Stimulated activated CD4-positive, alpha-beta T cell treated with anti-CD3 and anti-CD28 coated beads, Interleukin-2, amount 100 ng/mL, for 4 hours (primary cell): ENCODE measurements around the gene NDE1.
"Not testable (repeated sequence)": the region's sequence is repeated elsewhere in the genome, so short reads cannot be mapped to it uniquely, and the experiment has no call there.

Experiments
- DNase-seq: peaks from one replicate; pipeline ENCODE4 v3.0.0-alpha.2; 2020; ENCODE audit warnings: low read depth

The NDE1 gene

DNA sequence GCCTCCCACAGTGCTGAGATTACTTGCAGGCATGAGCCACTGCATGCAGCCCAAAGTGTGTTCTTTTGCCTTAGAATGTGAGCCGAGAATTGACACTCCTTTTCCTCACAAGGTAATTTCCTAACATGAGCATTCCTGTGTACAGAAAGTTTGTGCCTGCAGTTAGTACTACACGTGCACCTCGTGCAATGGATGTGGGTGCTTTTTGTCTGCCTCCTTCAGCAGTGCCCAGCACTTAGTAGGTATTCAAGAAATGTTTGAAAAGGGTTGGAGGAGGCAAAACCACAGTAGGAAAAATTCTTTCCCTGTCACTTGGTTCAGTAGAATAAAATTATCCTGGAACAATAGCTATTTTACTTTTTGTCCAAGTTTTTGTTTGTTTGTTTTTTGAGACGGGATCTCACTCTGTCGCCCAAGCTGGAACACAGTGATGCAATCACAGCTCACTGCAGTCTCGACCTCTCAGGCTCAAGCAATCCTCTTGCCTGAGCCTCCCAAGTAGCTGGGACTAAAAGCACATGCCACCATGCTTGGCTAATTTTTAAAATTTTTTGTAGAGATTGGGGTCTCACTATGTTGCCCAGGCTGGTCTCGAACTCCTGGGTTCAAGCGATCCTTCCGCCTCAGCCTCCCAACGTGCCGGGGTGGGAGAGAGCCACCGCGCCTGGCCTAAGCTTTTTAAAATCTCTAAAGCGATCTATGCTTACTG, 2.4 kb downstream of the NDE1 start:
- no peak for DNase-seq

DNA sequence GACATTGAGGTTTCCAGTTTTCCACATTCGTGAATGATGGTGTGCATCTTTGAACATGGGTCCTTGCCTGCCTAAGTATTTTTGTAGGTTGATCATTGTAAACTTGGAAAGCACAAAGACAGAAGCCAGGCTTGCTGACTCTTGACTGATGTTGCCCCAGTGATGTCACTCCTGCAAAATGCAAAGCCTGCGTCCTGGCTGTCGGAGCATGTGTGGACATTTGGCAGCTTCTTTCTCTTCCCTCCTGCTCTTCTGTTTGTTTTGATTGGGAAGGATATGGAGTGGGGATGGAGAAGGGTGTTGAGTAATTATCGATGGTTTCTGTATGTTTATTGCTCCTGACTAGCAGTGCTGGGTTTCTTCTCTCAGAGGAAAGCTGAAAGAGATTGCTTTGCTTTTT, 3.2 kb downstream of the NDE1 start:
- DNase-seq, result no peak

DNA sequence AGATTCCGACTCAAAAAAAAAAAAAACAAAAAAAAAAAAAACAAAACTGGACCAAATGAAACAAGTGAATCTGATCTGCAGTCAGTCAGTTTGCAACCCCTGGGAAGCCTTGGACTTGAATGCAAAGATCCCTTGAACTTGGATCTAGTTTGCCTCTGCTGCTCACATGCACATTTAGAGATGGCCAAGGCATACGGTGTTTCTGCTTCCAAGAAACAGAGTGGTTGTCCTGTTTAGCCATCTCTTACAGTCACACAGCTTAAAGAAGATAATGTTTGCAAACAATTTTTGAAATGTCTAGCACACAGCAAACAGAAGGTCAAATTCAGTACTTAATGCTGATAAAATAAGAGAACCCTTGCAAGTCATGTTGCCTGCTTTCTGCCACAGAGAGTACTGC, 4.5 kb downstream of the NDE1 start:
- DNase-seq, result no peak

DNA sequence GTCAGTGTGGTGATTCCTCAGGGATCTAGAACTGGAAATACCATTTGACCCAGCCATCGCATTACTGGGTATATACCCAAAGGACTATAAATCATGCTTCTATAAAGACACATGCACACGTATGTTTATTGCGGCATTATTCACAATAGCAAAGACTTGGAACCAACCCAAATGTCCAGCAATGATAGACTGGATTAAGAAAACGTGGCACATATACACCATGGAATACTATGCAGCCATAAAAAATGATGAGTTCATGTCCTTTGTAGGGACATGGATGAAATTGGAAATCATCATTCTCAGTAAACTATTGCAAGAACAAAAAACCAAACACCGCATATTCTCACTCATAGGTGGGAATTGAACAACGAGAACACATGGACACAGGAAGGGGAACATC, 5.5 kb downstream of the NDE1 start:
- not testable (repeated sequence) for DNase-seq

DNA sequence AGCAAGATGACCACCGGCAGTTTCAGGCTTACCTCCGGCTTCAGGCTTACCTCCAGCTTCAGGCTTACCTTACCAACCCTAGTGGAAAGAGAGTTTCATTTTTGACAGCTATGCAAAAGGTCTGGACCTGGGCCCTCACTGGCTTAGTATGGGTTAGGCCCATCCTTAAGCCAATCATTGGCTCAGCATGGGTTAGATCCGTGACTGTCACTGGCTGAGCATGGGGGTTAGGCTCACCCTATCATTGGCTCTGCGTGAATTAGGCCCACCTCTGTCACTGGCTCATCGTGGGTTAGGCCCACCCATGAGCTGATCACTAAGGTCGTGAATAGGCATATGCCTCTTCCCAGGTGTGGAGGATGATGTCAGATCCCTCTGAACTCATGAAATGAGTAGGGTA, 8.1 kb downstream of the NDE1 start:
- no peak for DNase-seq

DNA sequence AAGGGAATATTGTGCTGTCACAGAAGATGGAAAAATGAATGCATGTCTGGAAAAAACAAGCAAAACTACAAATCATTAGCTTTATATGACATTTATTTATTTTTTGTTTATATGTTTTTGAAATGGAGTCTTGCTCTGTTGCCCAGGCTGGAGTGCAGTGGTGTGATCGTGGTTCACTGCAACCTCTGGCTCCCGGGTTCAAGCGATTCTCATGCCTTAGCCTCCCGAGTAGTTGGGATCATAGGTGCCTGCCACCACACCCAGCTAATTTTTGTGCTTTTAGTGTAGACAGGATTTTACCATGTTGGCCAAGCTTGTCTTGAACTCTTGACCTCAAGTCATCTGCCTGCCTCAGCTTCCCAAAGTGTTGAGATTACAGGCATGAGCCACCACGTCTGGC, 8.5 kb downstream of the NDE1 start:
- DNase-seq, result no peak

DNA sequence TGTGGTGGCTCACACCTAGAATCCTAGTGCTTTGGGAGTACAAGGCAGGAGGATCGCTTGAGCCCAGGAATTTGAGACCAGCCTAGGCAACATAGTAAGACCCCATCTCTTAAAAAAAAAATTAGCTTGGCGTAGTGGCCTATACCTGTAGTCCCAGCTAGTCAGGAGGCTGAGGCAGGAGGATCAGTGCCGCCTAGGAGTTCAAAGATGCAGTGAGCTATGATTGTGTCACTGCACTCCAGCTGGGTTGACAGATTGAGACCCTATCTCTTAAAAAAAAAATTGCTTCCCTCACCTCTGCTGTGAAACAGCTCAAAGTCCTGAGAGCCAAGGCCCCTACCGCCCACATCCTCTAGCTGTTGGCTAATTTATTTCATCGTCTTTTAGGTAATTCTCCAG, 10.2 kb downstream of the NDE1 start:
- no peak for DNase-seq

DNA sequence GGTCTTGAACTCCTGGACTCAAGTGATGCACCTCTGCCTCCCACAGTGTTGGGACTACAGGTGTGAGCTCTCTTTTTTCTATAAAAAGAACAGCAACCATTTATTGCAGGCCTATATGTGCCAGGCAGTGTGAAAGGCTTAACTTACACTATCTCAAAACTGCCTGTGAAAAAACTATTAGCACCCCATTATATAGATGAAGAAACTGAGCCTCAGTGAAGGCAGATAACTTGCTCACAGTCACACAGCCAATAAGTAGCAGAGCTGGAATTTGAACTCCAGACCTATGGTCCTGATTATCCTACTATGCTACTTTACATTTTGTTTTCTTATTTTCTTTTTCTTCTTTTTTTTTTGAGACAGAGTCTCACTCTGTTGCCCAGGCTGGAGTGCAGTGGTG, 15.1 kb downstream of the NDE1 start:
- no peak for DNase-seq

DNA sequence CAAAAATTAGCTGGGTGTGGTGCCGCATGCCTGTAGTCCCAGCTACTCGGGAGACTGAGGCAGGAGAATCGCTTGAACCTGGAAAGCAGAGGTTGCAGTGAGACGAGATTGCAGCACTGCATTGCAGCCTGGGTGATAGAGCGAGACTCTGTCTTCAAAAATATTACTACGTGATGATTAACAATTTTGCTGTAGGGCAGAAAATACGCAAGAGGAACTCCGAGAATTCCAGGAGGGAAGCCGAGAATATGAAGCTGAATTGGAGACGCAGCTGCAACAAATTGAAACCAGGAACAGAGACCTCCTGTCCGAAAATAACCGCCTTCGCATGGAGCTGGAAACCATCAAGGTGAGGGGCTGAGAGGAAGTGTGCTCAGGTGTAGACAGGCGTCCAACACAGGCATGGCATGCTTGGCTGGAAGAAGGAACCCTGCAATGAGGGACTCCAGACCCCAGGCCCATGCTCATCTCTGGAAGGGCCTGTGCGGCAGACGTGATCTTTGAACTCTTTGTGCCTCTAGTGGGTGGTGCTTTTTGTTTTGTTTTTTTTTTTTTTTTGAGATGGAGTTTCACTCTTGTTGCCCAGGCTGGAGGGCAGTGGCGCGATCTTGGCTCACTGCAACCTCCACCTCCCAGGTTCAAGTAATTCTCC, 17.2 kb downstream of the NDE1 start:
- no peak for DNase-seq

DNA sequence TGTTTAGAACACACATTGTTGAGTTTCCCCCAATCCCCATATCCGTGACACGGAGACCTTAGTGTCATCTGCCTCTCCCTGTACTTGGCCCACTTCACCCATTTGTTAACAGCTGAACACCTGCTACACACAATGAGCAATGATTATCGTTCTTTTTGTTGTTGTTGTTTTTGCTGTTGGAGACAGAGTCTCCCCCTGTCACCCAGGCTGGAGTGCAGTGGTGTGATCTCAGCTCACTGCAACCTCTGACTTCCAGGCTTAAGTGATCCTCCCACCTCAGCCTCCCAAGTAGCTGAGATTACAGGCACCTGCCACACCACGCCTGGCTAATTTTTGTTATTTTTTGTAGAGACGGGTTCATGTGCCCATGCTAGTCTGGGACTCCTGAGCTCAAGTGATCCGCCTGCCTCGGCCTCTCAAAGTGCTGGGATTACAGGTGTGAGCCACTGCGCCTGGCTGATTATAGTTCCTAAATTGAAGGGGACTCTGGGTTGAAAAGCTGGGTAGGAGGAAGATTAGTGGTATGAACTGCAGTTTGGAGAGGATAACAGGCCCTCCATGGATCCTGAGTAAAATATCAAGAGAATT, 21.6 kb downstream of the NDE1 start:
- no peak for DNase-seq

DNA sequence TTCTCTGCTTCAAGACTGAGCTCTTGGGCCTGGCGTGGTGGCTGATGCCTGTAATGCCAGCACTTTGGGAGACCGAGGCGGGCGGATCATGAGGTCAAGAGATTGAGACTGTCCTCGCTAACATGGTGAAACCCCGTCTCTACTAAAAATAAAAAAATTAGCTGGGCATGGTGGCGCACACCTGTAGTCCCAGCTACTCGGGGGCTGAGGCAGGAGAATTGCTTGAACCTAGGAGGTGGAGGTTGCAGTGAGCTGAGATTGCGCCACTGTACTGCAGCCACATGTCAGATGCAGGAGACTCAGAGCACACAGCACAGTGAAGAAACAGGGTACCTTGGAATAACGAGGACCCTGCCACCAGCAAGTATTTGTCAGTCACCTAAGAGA, 22.1 kb downstream of the NDE1 start:
- DNase-seq, result not testable (repeated sequence)

DNA sequence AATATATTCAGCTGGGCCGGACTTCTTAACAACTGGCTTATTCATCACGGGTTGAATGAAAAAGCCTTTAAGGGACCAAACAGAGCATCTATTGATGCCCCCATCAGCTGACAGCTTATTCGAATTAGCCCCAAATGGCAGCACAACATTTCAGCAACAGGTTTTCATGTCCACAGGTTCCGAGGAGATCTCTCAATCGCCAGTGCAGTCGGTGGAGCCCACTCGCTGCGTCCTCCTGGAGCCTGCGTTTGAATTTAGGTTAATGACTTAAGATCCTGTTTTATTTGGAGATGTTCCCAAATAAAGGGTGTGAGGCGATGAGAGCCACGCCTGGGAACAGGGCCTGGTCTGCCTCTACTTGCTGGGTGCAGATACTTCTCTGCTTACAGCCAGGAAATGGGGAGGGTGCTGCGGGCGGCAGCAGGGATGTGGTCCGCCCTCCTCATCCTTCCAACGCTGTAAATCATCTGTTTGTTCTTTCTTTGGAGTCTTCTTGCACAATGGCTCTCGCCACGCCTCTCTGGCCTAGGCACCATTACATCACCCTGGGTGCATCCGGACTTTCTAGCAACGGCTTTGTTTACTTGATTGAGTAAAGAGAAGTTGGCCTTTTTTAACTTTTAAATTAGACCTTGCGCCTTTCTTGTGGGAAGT, 22.6 kb downstream of the NDE1 start:
- no peak for DNase-seq

DNA sequence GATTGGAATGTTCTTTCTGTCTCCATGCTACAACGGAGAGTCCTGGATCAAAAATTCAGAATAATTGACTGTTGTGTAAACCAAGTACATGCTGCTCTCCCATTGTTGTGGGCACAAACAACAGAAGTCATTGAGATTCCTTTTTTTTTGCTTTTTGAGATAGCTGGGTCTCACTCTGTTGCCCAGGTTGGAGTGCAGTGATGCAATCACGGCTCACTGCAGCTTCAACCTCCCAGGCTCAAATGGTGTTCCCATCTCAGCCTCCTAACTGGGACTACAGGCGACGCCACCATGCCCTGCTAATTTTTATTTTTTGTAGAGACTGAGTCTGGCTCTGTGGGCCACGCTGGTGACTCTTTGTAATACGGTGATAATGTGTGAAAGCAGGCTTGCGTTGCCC, 24.5 kb downstream of the NDE1 start:
- no peak for DNase-seq

DNA sequence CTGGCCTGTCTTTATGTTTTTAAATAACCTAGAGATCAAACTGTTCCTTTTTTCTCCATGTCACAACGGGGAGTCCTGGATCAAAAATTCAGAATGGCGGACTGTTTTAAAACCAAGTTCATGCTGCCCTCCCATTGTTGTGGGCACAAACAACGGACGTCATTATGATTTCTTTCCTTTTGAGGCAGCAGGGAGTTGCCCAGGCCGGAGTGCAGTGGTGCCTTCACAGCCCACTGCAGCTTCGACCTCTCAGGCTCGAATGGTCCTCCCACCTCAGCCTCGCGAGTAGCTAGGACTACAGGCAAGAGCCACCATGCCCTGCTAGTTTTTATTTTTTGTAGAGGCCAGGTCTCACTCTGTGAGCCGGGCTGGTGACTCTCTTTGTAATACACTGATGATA, 26.5 kb downstream of the NDE1 start:
- no peak for DNase-seq

DNA sequence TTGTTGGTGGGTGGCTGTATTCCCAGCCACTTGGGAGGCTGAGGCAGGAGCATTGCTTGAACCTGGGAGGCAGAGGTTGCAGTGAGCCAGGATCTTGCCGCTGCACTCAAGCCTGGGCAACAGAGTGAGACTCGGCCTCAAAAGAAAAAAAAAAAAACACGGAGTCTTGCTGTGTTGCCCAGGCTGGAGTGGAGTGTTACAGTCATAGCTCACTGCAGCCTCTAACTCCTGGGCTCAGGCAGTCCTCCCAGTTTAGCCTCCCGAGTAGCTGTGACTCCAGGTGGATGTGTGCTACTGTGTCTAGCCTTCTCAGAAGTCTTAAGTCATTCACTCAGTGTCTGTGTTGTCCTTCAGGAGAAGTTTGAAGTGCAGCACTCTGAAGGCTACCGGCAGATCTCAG, 27.4 kb downstream of the NDE1 start:
- no peak for DNase-seq

DNA sequence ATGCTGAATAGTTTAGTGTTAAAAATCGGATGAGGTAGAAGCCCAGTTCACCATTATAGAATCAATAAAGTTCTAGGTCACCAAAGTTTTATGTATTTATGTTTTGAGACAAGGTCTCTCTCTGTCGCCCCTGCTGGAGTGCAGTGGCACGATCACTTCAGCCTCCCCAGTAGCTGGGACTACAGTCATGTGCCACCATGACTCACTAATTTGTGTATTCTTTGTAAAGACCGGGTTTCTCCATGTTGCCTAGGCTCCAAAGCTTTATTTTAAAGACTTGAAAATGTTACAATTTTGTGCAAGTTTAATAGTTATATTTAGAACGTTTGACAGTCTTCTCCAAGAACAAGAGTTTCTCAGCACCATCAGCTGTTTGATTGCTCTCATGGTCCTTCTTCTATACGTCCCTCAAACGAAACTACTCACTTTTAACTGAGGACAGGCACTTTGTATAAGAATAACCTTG, 32.1 kb downstream of the NDE1 start:
- DNase-seq, result peak; percentile 24

DNA sequence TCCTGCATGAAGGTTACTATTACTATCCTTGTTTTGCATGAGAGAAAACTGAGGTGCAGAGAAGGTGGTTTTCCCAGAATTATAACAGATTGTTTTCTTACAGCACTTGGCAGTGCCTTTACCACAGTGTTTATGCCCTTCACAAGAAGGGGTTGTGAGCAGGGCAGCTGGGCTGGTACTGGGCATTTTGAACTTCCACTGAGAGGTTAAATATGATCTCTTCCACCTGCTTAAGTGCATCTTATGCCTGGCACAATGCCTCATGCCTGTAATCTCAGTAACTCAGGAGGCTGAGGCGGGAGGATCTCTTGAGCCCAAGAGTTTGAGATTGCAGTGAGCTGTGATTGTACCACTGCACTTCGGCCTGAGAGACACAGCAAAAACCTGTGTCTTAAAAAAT, 36.2 kb downstream of the NDE1 start:
- no peak for DNase-seq

DNA sequence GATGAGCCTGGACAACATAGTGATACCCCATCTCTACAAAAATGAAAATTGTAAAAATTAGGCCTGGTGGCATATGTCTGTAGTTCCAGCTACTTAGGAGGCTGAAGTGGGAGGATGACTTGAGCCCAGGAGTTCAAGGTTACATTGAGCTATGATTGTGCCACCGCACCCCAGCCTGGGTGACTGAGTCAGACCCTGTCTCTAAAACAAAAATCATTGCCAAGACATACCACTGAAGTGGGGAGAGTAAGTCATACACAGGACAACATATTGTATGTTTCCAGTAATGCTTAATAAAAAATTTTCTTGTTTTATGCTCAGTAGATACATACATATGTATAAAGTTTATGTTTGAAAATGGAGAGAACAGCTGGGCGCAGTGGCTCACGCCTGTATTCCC, 39.2 kb downstream of the NDE1 start:
- no peak for DNase-seq

DNA sequence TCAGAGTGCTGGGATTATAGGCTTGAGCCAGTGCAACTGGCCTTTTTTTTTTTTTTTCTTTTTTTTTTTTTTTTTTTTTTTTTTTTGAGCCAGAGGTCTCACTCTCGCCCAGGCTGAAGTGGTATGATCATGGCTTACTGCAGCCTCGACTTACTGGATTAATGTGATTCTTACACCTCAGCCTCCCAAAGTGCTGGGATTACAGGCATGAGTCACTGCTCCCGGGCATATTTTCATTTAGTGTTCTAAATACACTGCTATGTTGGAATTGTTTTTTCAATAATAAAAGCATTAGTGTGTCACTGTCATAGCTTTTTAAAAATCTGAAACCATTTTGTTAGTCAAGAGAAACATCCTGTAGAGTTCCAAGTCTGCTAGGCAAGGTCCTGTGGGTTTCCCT, 40.3 kb downstream of the NDE1 start:
- DNase-seq, result no peak

DNA sequence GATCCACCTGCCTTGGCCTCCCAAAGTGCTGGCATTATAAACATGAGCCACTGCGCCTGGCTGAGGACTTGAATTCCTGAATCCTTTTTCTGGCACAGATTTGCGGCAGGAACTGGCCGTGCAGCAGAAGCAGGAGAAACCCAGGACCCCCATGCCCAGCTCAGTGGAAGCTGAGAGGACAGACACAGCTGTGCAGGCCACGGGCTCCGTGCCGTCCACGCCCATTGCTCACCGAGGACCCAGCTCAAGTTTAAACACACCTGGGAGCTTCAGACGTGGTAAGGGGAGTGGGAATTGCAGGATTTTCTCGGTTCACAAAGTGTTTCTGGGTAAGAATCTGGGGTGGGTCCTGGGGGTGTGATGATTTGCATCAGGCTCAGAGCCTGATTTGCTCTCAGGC, 41.0 kb downstream of the NDE1 start:
- DNase-seq, result no peak

DNA sequence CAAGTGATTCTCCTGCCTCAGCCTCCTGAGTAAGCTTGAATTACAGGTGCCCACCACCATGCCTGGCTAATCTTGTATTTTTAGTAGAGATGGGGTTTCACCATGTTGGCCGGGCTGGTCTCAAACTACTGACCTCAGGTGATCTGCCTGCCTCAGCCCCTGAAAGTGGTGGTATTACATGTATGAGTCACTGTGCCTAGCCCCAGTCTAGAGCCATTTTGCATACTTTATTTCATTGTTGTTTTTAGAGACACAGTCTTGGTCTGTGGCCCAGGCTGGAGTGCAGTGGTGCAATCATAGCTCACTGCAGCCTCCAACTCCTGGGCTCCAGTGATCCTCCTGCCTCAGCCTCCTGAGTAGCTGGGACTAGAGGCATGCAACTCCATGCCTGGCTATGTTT, 42.5 kb downstream of the NDE1 start:
- not testable (repeated sequence) for DNase-seq

DNA sequence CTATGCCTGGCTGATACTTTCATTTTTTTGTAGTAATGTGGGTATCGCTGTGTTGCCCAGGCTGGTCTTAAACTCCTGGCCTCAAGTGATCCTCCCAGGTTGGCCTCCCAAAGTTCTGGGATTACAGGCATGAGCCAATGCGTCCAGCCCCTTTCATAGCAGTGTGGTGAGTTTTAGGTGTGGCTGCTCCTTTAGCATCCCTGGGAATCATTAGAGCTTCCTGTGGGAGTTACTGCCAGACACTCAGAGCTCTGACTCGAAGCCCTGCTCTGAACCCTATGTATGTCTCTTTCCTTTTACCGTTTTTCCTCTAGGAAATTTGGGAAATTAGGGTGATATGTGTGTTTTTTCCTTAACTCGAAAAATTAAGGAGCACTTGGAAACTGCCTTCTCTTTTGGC, 44.5 kb downstream of the NDE1 start:
- DNase-seq, result no peak

DNA sequence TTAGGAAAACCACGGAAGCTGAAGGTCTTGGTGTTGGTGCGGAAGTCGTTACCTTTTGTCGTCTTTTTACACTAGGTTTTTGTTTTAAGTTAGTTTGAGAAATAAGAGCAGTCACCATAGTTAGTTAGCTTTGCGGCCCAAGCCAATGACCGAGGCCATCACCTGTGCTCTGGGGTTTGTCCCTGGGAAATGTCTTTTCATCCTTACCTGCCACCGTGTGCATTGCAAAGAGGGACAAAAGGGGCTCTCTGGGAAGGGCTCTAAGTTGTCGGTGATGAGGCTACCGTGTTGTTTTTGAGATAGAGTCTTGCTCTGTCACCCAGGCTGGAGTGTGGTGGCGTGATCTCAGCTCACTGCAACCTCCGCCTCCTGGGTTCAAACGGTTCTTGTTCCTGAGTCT, 49.8 kb downstream of the NDE1 start:
- DNase-seq, result no peak
